Activated CD4-positive, alpha-beta T cell treated with anti-CD3 and anti-CD28 coated beads, Interleukin-2, amount 50 U/mL, for 4 hours (primary cell): ENCODE results near the gene SALL2.

ENCODE experiments used
- DNase-seq, 2 experiments: peaks; one replicate each; pipeline ENCODE4 v3.0.0-alpha.2; 2020

The SALL2 gene

DNA sequence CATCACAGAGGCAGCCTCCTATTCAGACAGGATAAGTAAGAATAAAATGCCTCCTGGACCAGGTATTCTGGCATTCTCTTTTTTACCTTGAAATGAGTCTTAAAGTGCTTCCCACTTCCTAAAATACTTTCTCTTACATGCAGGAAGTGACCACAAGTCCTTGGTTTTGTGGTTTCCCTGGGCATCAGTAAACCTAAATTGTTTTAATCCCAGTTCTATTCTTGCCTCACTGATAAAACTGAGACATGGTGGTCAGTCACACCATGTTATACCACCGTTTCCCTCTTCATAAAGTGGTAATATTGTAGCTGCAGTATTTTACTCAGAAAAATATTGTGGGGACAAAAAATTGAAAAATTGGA lies 1.2 kb upstream of the SALL2 start:
- no peak for DNase-seq

- DNase-seq = no peak
Observed at GRCh38 chr14:21526672-21527317, 649 bp upstream of the SALL2 start.

DNA sequence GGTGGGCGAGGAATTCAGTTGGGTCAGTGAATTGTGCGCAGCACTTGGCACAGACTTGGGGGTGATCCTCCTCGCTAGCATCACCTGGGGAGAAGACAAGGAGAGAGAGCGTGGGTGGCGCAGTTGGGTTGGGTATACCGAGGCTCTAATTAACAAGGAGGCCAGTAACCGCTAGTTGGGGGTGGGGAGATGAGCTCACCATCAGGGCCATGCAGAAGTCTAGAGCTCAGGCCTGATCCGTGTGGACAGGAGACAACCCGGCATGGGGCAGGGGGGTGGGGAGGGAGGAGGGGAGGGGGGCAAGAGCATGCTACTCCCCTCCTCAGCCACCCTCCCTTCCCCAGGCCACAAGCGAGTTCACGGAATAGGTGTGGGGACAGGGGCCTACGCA lies 580 bp downstream of the SALL2 start:
- no peak for DNase-seq

DNA sequence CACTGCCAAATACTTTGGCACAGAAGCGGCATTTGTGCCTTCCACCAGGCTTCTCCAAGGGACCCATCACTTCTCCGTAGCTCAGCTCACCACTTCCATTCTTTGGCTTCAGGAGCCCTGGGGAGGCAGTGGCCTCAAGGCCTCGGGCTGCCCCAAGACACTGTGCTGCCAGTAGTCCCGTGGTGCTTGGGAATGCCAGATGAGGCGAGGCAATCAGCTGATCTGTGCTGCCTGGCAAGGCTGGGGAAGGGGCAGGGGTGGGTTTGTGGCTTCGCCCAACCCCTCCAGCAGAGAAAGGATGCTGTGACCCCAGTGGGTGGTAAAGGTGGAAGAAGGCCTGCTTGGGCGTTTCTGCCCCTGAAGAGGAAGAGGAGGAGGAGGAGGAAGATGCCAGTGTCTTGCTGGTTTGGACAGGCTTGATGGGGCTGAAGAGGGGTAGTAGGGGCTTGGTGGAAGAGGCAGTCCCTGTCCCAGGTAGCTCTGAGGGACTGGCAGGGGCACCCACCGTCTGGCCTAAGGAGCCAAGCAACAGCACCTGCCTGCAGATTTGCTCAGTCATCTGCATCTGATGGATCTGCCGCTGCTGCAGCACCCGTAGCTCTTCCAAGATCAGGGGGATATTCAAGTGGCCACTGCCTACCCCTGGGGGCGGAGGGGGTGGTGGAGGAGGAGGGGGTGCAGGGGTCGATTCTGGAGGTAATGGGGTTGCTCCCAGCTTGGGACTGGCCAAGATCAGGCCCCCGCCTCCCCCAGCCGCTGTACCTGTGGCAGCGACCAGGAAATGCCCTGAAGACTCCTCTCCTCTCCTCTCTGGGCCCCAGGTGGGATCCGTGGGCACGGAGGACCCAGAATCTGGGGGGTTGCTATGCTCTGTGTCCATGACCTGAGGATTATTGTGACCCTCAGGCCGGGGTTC lies 1.3 kb downstream of the SALL2 start:
- DNase-seq = no peak

GRCh38 chr14:21523203-21523602 lies 2.9 kb downstream of the SALL2 start:
- DNase-seq = no peak

DNA sequence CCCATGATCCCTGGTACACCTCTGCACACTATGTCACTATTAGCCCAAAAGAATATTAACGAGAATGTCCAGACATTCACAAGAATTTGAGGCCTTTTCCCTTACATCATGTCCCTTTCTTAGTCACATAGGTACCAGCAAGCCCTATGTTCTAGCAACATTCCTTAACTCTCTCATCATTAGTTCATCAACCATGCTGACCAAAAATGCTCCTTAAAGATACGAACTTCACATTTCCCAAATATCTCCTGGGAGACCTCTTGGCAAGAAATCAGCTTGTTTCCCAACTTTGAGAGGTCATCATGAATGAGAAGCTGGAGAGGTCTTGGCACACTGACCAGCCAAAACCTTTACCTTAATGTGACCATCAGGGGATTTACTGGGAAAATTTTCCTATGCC lies 4.6 kb downstream of the SALL2 start:
- DNase-seq = no peak

GRCh38 chr14:21520767-21521166 lies 5.4 kb downstream of the SALL2 start:
- no peak for DNase-seq

- no peak for DNase-seq
Observed at GRCh38 chr14:21518725-21519124, 7.4 kb downstream of the SALL2 start.

- no peak for DNase-seq
Observed at GRCh38 chr14:21514341-21514740, 11.8 kb downstream of the SALL2 start.

- DNase-seq = peak; percentile 93
Observed at GRCh38 chr14:21510735-21511657, 15.2 kb downstream of the SALL2 start, which contains the start of gene METTL3. Gene METTL3, minus strand, starts transcription at chr14:21511340. Its CDS starts 117 bp downstream, at chr14:21511223.

GRCh38 chr14:21509432-21510143 lies 16.6 kb downstream of the SALL2 start:
- DNase-seq = no peak

DNA sequence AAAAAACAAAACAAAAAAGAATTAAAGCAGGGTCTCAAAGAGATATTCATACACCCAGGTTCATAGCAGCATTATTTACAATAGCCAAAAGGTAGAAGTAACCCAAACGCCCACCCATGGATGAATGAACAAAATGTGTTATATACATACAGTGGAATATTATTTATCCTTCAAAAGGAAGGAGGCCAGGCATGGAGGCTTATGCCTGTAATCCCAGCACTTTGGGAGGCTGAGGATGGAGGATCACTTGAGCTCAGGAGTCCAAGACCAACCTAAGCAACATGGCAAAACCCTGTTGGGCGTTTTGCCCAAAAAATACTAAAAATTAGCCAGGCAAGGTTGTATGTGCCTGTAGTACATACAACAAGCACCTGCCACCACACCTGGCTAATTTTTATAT lies 19.6 kb downstream of the SALL2 start:
- no peak for DNase-seq

DNA sequence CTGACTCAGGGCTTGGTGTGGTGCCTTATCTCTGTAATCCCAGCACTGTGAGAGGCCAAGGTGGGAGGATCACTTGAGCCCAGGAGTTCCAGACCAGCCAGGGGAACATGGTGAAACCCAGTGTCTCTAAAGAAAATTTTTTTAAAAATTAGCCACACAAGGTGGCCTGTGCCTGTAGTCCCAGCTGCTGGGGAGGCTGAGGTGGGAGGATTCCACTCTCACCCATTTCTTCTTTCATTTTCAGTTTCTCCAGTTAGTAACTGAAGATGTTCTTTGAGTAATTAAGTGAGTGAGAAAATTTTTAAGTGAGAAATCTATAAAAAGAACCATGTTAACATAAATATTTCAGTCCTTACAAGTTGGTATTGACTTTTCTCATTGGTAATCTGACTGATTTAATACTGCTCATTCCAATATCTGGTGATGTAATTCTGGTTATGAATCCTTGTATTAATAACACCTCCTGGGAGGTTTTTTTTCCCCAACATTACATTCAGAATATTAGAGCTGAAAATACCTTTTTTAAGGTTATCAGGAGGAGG lies 21.1 kb downstream of the SALL2 start:
- DNase-seq = peak in 1 of 2 experiments; percentile 7

GRCh38 chr14:21503376-21503775 lies 22.8 kb downstream of the SALL2 start:
- DNase-seq = no peak

- DNase-seq = no peak
Observed at GRCh38 chr14:21501568-21501967, 24.6 kb downstream of the SALL2 start.

GRCh38 chr14:21498540-21499526 lies 27.3 kb downstream of the SALL2 start:
- no peak for DNase-seq

DNA sequence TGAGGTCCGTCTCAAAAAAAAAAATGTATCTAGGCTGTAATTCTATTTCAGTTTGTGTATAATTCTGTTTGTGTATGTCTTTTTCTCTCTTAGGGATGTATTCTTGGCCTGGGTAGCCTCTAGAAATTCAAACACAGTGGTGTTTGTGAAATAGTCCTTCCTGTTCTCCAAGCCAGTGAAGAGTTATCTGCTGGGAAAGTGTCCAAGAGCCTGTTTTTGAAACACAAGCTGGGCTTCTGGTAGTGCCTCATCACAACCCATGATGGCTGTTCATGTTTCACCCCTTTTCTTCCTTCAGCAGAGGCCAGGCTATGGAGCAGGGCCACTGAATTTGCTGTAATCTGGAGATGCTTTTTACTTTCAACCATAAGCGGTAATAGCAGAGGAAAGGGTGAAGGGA lies 29.7 kb downstream of the SALL2 start:
- no peak for DNase-seq

DNA sequence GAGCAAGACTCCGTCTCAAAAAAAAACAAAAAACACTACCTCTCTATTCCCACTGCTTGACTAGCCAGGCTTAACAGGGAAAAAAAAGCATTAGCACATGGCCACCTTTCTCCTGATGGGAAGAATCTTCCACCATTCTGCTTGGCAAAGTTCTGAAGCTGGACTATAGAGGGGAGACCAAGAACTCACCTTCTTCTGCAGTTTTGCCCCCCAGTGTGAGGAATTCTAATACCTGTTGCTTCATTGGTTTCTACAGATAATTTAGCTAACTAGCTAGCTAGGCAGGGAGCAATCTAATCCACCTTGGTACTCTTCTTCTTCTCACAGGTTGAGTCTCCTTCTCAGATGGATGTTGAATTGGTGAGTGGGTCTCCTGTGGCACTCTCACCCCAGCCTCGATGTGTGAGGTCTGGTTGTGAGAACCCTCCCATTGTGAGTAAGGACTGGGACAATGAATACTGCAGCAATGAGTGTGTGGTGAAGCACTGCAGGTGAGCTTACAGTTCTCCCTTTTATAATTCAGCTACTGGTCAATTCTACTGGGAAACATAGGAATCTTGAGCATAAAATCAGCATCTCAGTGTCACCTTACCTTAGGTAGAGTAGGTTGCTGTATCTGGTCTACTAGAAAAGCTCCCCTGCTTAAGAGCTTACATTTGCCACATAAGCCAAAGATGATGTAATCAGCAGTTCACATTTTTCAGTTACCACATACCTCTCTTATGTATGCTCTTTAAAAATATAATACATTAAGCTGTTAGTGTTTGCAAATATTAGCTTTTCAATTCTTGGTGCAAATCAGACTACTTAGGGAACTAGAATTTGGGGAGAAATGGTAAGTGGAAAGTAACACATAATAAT lies 31.0 kb downstream of the SALL2 start:
- no peak for DNase-seq

- no peak for DNase-seq
Observed at GRCh38 chr14:21486640-21487087, 39.5 kb downstream of the SALL2 start.
